NCI-H2196 treated with DMSO at 0.1 percent for 48 hours (cell line): ENCODE measurements around the gene ADO.

Experiments
- DNase-seq: peaks from one replicate; lab custom pipeline; 2025; ENCODE audit not compliant: unreplicated experiment; lab: John Stamatoyannopoulos, UW

ADO gene

GRCh38 chr10:62792261-62792660, 12.3 kb upstream of the ADO start:
- DNase-seq, result no peak

- DNase-seq, result no peak
Measured at GRCh38 chr10:62794306-62794705, 10.2 kb upstream of the ADO start.

- no peak for DNase-seq
Measured at GRCh38 chr10:62795100-62795499, 9.4 kb upstream of the ADO start.

GRCh38 chr10:62795762-62796161, 8.8 kb upstream of the ADO start:
- no peak for DNase-seq

- no peak for DNase-seq
Measured at GRCh38 chr10:62796896-62797295, 7.6 kb upstream of the ADO start.

GRCh38 chr10:62801871-62802270, 2.6 kb upstream of the ADO start:
- no peak for DNase-seq

GRCh38 chr10:62803724-62804355, 680 bp upstream of the ADO start:
- no peak for DNase-seq

- DNase-seq, result no peak
Measured at GRCh38 chr10:62805231-62806099, 945 bp downstream of the ADO start.

GRCh38 chr10:62806251-62806650, 1.7 kb downstream of the ADO start:
- no peak for DNase-seq

GRCh38 chr10:62810156-62810902, 5.8 kb downstream of the ADO start:
- DNase-seq, result no peak

GRCh38 chr10:62811159-62811875, 6.8 kb downstream of the ADO start:
- DNase-seq, result no peak

- no peak for DNase-seq
Measured at GRCh38 chr10:62812672-62813439, 8.3 kb downstream of the ADO start.

- DNase-seq, result no peak
Measured at GRCh38 chr10:62813453-62813852, 8.9 kb downstream of the ADO start.

- DNase-seq, result no peak
Measured at GRCh38 chr10:62813981-62814380, 9.5 kb downstream of the ADO start.

GRCh38 chr10:62814756-62815380, 10.3 kb downstream of the ADO start:
- no peak for DNase-seq

GRCh38 chr10:62815381-62816075, 11.0 kb downstream of the ADO start:
- no peak for DNase-seq

GRCh38 chr10:62816076-62816330, 11.5 kb downstream of the ADO start:
- DNase-seq, result no peak

- peak; percentile 52 for DNase-seq
Measured at GRCh38 chr10:62816331-62817120, 12.0 kb downstream of the ADO start, which contains the start of gene EGR2. TSS of gene EGR2 (minus strand) at chr10:62816366. CDS start at chr10:62816029, 337 bp downstream.
